ENCODE data around the gene SNCAIP.
"Not testable (repeated sequence)": the region's sequence is repeated elsewhere in the genome, so short reads cannot be mapped to it uniquely, and the experiment has no call there.

The SNCAIP gene

GRCh38 chr5:122374110-122374509, 62.1 kb downstream of the SNCAIP start:
- TF ChIP-seq CTCF (IDR thresholded peaks at IDR 0.05; ENCODE audit: low read depth, low read length): no peak
- no peak for TF ChIP-seq MAX (IDR thresholded peaks at IDR 0.05; ENCODE audit: low read depth, low read length)
- TF ChIP-seq POLR2A (IDR thresholded peaks at IDR 0.05; ENCODE audit: extremely low read depth, insufficient read length): no peak
- no peak for TF ChIP-seq MYC (IDR thresholded peaks at IDR 0.05; ENCODE audit: low read depth, low read length)
- no peak for DNase-seq (ENCODE audit: low read depth)
- H3K4me3 ChIP-seq (ENCODE audit: low read depth, low read length): no peak overlapping the region

GRCh38 chr5:122375801-122376200, 63.8 kb downstream of the SNCAIP start:
- no peak for DNase-seq (ENCODE audit: low read depth)
- H3K4me3 ChIP-seq (ENCODE audit: low read depth, low read length): no peak overlapping the region
- TF ChIP-seq POLR2A (IDR thresholded peaks at IDR 0.05; ENCODE audit: extremely low read depth, insufficient read length): no peak
- no peak for TF ChIP-seq MAX (IDR thresholded peaks at IDR 0.05; ENCODE audit: low read depth, low read length)
- TF ChIP-seq CTCF (IDR thresholded peaks at IDR 0.05; ENCODE audit: low read depth, low read length): no peak
- no peak for TF ChIP-seq MYC (IDR thresholded peaks at IDR 0.05; ENCODE audit: low read depth, low read length)

DNA sequence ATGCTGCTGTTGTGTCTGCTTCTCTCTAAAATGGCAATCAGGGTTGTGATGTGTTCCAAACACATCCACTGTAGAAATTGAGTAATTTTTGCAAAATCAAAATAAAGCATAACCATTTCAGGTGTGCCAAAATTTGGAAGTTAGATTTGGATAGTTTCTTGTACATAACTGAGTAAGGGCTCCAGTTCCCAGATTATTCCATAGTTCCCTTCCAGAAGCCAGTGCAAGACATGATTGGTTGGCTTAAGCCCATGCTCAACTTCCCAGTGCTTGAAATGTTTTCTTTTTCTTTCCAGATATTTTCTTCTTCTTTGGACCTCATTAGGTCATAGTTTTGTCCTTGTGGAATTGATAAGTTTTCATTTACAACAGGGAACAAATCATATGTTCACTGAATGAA, 64.2 kb downstream of the SNCAIP start:
- no peak overlapping the region for H3K4me3 ChIP-seq (ENCODE audit: low read depth, low read length)
- no peak for TF ChIP-seq CTCF (IDR thresholded peaks at IDR 0.05; ENCODE audit: low read depth, low read length)
- TF ChIP-seq MYC (IDR thresholded peaks at IDR 0.05; ENCODE audit: low read depth, low read length): no peak
- TF ChIP-seq MAX (IDR thresholded peaks at IDR 0.05; ENCODE audit: low read depth, low read length): no peak
- TF ChIP-seq POLR2A (IDR thresholded peaks at IDR 0.05; ENCODE audit: extremely low read depth, insufficient read length): no peak
- DNase-seq (ENCODE audit: low read depth): no peak

DNA sequence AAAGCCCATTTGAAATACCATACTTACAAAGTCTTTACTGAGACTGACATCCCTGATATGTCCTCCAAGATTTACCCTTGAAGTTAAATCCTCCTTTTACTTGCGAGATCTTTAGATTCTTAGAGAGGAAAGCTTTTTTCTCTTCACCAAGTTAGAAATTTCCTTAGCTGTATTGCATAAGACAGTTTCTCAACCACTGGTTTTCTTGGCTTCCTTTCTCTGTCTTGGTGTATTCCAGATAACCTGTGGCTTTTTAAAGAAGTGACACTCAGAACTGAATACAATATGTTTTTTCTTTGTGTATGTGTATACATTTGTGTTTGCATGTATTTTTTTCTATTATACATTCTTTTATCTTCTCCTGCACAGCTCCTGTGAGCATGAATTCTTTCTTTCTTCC, 65.0 kb downstream of the SNCAIP start:
- DNase-seq (ENCODE audit: low read depth): peak; percentile 9
- TF ChIP-seq MAX (IDR thresholded peaks at IDR 0.05; ENCODE audit: low read depth, low read length) (no peak), CTCF (IDR thresholded peaks at IDR 0.05; ENCODE audit: low read depth, low read length) (no peak), MYC (IDR thresholded peaks at IDR 0.05; ENCODE audit: low read depth, low read length) (no peak), POLR2A (IDR thresholded peaks at IDR 0.05; ENCODE audit: extremely low read depth, insufficient read length) (no peak)
- no peak overlapping the region for H3K4me3 ChIP-seq (ENCODE audit: low read depth, low read length)

DNA sequence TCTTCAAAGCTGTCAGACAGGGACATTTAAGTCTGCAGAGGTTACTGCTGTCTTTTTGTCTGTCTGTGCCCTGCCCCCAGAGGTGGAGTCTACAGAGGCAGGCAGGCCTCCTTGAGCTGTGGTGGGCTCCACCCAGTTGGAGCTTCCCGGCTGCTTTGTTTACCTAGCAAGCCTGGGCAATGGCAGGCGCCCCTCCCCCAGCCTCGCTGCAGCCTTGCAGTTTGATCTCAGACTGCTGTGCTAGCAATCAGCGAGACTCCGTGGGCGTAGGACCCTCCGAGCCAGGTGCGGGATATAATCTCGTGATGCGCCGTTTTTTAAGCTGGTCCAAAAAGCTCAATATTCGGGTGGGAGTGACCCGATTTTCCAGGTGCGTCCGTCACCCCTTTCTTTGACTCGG, 70.9 kb downstream of the SNCAIP start:
- H3K4me3 ChIP-seq (ENCODE audit: low read depth, low read length); DNase-seq (ENCODE audit: low read depth): not testable (repeated sequence)

DNA sequence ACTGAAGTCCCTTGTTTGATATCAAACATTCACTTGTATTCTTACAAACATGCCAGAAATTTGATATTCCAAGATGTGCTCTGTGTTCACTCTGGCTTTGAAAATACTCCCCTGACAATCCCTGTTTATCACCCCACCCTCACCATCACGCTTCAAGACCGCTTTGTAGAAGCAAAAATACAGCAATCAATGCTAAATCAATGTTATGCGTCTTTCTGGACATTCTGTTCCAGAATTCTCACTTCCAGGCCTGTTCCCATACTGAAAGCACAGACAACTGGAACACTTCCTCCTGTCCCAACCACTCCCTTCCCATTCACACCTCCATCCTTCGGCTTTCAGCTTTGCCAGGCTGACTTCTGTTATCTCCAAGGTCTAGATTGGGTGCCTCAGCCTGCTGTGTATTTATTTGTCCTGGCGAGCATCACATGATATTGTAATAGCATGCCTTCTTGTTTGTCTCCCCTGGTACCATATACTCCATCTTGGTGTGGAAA, 72.8 kb downstream of the SNCAIP start:
- DNase-seq (ENCODE audit: low read depth): no peak
- no peak for TF ChIP-seq POLR2A (IDR thresholded peaks at IDR 0.05; ENCODE audit: extremely low read depth, insufficient read length)
- no peak for TF ChIP-seq MYC (IDR thresholded peaks at IDR 0.05; ENCODE audit: low read depth, low read length)
- no peak for TF ChIP-seq MAX (IDR thresholded peaks at IDR 0.05; ENCODE audit: low read depth, low read length)
- TF ChIP-seq CTCF (IDR thresholded peaks at IDR 0.05; ENCODE audit: low read depth, low read length): no peak
- H3K4me3 ChIP-seq (ENCODE audit: low read depth, low read length): no peak overlapping the region
